Mesothelial cell of epicardium (in vitro differentiated cells): ENCODE results near the gene PHACTR3. TPM values are rescaled to one million over a fixed set of nuclear protein-coding genes. Genes with fewer than 3 reads are reported as not detected.

Experiments used
- DNase-seq, 2 experiments: peaks; one replicate each; pipeline ENCODE4 v3.0.0; 2021; ENCODE audit warnings: low spot score in 2 of 2; ENCODE audit not compliant: unreplicated experiment in 2 of 2
- H3K27ac Mint-ChIP-seq: 2 replicates; pipeline ENCODE4 v1.8.0; 2021; ENCODE audit warnings: mixed read lengths
- H3K27me3 Mint-ChIP-seq: 2 replicates; pipeline ENCODE4 v1.8.0; 2021; ENCODE audit warnings: low read depth, mixed read lengths
- H3K36me3 Mint-ChIP-seq: 2 replicates; pipeline ENCODE4 v1.8.0; 2021; ENCODE audit warnings: mixed read lengths
- H3K4me1 Mint-ChIP-seq: 2 replicates; pipeline ENCODE4 v1.8.0; 2021; ENCODE audit warnings: mixed read lengths
- H3K4me3 Mint-ChIP-seq: 2 replicates; pipeline ENCODE4 v1.8.0; 2021; ENCODE audit warnings: mild to moderate bottlenecking, moderate library complexity, mixed read lengths
- H3K9me3 Mint-ChIP-seq: 2 replicates; pipeline ENCODE4 v1.8.0; 2021; ENCODE audit warnings: mixed read lengths
- CTCF ChIP-seq: fragments of 200-600 bp; sonication (generic); IDR thresholded peaks from one replicate; pipeline ENCODE4 v1.5.0; 2021; ENCODE audit warnings: antibody characterized with exemption; ENCODE audit not compliant: unreplicated experiment
- total RNA-seq: library from RNA; stranded (reverse); gene quantifications from 3 replicates; pipeline ENCODE4 v1.2.1, GENCODE V29; 2021

PHACTR3 gene
- total RNA-seq, 1 donor from 2014 or later = 0.16 TPM

- DNase-seq = no peak
- Mint-ChIP-seq H3K36me3 (no peaks in the 10 kb centered on the region), H3K27me3 (peaks cover 73% of the 10 kb centered on the region), H3K9me3 (no peaks in the 10 kb centered on the region), H3K4me3 (no peak overlapping the region), H3K4me1 (no peaks in the 10 kb centered on the region), H3K27ac (no peak overlapping the region)
- no peak for TF ChIP-seq CTCF
These were observed 148.5 kb downstream of the PHACTR3 start for GRCh38 chr20:59752704-59753460.

- Mint-ChIP-seq H3K4me1 (no peaks in the 10 kb centered on the region), H3K36me3 (no peaks in the 10 kb centered on the region), H3K27ac (no peak overlapping the region), H3K27me3 (peaks cover 70% of the 10 kb centered on the region), H3K9me3 (no peaks in the 10 kb centered on the region), H3K4me3 (no peak overlapping the region)
- TF ChIP-seq CTCF = no peak
- no peak for DNase-seq
These were observed 149.5 kb downstream of the PHACTR3 start for GRCh38 chr20:59753836-59754235.

- no peak for TF ChIP-seq CTCF
- Mint-ChIP-seq H3K4me1 (no peaks in the 10 kb centered on the region), H3K9me3 (no peaks in the 10 kb centered on the region), H3K36me3 (no peaks in the 10 kb centered on the region), H3K27me3 (peaks cover 66% of the 10 kb centered on the region), H3K4me3 (no peak overlapping the region), H3K27ac (no peak overlapping the region)
- DNase-seq = no peak
These were observed 150.2 kb downstream of the PHACTR3 start for GRCh38 chr20:59754551-59754950.

- no peak for DNase-seq
- peaks cover 50% of the 10 kb centered on the region for H3K27me3 Mint-ChIP-seq
- H3K9me3 Mint-ChIP-seq = no peaks in the 10 kb centered on the region
- no peak overlapping the region for H3K4me3 Mint-ChIP-seq
- no peak overlapping the region for H3K27ac Mint-ChIP-seq
- no peak for TF ChIP-seq CTCF
- no peaks in the 10 kb centered on the region for H3K4me1 Mint-ChIP-seq
- H3K36me3 Mint-ChIP-seq = no peaks in the 10 kb centered on the region
These were observed 151.9 kb downstream of the PHACTR3 start for GRCh38 chr20:59756241-59756640.

DNA sequence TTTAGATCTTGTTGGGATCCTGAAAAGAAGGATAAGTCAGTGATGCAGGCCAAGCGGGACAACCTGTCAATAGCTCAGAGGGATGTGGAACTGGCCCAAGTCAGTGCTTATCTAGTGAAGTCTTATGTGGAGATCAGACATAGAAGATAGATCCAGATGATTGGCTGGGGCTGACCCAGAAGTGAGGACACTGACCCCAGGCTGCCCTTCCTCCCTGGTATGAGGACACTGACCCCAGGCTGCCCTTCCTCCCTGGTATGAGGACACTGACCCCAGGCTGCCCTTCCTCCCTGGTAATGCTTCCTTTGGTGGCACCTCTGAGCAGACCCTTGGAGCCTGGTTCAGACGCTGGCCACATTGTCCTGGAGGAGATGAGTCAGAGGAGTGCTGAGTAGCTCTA is 159.7 kb downstream of the PHACTR3 start:
- H3K4me1 Mint-ChIP-seq = no peaks in the 10 kb centered on the region
- H3K9me3 Mint-ChIP-seq = peaks cover 25% of the 10 kb centered on the region
- H3K36me3 Mint-ChIP-seq = no peaks in the 10 kb centered on the region
- DNase-seq = no peak
- no peak overlapping the region for H3K4me3 Mint-ChIP-seq
- peaks cover 3% of the 10 kb centered on the region for H3K27me3 Mint-ChIP-seq
- TF ChIP-seq CTCF = no peak
- no peak overlapping the region for H3K27ac Mint-ChIP-seq
